ENCODE measurements around the gene VPS39.
A peak's percentile ranks its signal among the peaks of the same experiment; 100 is the strongest.

Gene VPS39

DNA sequence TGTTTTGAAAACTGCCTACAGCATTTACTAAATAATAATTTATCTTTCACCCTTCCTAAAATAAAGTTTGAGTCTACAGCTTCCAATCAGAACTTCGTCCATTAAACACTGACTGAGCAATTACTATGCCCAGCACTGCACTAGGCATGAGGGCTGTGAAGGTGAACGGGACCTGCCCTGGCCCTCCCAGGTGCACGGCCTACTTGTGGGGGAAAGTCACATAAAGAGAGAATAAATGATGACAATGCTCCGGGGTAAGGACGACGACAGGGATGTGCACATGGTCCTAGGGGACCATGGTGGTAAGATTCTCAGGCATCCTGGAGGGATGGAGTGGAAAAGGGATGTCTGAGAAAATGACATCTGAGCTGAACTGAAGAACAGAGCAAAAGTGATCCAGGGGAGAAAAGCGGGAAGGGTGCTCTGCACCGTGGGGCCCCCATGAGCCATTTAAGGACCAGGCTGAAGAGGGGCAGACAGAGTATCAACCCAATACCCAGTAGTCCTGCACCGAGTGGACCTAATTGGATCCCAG is 63.2 kb downstream of the VPS39 start:
- no peak for DNase-seq (ENCODE audit: low spot score)

DNA sequence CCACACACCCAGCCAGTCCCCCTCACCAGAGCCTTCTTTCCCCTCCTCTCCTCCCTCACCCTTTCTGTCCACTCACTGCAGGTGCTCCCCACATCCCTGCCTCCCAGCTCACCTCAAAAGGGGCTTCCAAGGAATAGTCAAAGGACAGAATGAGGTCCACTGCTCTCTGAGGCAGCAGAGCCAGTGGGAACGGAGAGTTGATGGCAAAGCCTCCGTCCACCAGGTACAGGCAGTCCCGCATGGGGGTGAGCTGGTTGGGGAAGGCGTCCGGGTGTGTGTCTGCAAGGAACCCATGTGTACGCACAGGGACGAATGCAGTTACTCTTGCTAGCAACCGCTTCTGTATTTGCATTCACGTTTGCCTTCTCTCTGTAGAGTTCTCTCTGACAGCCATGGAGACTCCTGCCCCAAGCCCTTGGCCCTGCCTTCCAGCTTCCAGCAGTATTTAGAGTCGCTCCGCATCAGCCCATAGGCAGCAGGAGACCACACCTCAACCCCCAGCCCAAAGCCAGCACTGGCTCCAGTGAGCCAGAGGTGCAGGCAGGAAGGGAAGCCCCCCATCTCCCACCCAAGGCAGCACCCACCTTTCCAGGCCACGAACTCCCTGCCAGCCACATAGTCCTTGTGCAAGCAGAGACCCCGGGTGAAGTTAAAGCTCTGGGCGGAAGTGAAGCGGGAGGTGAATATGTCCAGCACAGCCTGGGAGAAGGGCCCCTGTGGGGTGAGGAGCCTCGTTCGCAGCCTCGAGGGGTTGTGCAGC is 64.1 kb downstream of the VPS39 start:
- DNase-seq (ENCODE audit: low spot score), result no peak

DNA sequence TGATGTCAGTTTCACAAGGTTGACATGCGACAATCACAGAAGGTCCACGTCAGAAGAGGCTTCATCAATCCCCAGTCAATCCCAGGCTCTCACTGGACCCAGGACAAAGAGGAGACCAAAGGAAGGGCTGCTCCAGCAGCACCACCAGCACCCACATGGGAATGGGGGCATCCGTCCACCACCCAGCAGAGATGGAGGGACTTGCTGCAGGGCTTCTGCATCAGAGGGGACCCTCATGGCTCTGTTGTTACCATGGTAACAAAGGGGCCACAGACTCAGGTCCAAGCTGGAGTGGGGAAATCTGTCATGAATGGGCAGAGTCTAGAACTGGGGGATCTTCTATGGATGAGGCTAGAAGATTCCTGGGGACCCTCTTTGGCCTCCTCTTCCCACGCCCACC is 64.7 kb downstream of the VPS39 start:
- DNase-seq (ENCODE audit: low spot score), result no peak

DNA sequence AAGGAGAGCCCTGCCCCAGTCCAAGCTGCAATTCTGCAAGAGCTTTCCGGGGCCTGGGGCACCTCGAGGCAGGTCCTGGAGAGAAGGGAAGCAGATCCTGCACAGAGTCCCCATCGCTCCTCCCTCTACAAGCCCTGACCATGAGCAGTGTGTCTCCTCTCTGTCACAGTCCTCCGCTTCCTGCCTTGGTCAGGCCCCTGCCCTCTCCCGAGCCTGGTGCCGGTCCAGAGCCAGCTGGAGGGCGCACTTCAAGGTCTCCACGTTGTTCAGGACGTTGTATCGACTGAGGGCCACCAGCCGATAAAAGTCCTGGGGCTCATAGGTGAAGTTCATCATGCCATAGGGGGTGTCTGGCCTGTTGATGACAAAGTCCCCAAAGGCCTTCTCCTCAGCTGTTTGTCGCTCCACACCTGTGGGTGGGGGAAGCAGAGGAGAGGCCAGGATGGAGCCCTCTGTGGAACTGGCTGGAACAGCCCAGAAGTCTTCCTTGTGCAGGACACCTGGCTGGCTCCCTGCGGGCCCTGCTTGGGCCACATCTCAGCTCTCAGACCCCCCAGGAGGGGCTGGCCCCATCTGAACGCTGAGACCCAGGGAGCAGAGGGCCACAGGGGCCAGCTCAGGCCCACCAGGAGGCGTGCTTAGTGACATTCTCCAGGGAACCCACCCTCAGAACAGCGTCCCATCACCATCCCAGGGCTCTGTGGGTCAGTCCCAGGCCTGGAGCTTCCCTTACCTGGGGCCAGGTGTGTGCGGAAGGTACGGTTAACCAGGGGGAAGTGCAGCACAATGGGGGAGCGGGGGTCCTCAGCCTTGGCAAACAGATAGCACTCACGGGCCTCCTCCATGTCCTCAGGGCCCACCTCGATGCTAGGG is 66.1 kb downstream of the VPS39 start:
- no peak for DNase-seq (ENCODE audit: low spot score)

DNA sequence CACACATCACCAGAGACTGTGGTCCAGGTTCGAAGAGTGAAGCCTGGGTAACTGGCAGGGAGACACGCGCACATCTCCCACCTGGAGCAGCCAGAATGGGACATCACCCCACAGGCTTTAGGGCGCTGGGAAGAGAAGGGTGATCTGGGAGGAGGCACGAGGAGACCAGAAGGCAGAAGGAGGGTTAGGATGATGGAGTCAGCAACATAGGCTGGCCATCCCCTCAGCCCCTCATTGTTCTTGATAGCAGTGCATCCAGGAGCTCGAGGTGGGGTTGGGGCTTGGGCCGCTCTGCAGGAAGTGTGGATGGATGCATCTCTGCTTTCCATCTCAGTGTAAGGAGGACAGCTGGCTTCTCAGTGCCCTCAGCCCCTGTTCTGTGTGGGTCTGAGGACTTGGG is 66.9 kb downstream of the VPS39 start:
- DNase-seq (ENCODE audit: low spot score), result no peak

DNA sequence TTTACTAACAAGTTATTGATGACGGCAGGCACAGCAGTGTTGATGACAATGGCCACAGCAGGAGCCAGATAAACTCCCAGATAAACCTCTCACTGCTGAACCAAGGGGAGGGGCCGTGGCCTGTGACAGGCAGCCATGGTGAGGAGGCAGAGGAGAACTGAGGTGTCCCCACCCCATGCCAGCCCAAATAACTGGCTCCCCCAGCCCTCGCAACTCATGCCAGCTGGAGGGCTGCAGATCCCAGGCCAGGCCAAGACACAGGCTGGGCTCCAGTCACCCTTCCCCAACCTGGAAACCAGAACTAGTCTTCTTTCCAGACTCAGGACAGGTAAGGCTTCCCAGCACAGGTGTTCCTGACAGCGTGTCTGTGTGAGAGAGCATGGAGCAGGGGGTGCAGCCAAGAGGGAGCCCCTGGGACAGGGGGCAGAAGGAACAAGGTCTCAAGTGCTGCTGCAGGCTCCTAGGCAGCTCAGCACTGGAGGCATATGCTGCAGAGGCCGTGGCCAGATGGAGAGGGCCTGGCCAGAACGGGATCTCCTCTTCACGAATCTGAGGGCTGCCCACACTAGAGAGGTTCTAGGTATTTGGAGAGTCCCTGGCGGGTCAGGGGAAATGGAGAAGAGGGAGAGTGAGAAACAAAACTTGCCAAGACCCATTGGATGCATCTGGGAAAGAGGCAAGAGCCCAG is 67.6 kb downstream of the VPS39 start:
- no peak for DNase-seq (ENCODE audit: low spot score)

DNA sequence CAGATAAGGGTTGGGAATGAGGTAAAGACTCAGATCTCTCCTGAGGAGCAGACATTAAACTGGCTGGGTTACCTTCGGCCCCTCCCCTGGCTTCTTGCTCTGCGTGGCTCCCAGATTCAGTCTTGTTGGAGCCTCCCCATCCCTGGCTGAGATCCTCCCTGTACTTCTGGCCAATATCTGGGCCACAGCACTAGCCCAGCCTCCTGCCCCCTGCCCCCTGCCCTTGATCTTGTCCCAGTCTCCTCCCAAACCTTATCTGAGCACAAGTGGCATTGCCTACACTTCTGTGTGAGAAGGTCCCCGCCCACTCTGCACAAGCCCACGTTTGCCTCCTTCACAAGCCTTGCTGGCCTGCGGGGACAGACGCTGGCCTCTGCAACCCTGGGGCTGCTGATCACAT is 68.5 kb downstream of the VPS39 start:
- no peak for DNase-seq (ENCODE audit: low spot score)

DNA sequence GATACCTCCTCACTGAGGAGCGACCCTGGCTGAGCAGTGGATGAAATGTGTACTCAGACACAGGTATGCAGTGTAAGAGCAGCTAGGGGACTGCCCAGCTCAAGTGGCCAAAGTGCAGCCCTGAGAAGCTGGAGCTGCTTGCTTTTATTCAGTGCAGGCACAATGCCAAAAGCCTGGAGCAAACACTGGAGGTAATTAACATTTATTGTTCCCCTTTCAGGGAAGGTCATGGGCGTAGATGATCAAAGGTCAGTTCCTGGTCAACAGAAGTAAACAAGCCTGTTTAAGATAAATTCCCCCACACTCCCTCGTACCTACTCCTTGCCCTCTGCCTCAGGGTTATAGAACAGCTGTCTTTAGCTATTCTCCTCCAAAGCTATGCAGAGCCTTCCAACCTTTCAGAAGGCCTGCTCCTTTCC is 69.1 kb downstream of the VPS39 start:
- no peak for DNase-seq (ENCODE audit: low spot score)

DNA sequence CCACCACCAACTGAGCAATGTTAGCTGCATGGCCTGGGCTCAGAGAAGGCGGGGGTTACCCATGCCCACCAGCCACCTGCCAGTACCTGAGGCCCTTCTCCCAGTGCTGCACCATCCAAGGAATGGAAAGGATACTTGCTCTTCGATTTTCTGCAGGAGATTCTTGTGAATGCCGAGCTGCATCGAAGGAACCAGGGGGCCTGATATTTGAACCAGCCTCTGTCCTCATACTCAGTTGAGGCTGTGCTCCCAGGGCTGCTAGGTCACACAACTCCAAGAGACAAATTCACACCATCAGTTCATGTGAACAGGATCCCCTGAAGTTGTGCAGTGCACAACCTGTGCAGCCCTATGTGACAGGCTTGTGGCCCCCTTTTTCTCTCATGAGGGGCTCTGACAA is 69.7 kb downstream of the VPS39 start:
- DNase-seq (ENCODE audit: low spot score), result no peak

DNA sequence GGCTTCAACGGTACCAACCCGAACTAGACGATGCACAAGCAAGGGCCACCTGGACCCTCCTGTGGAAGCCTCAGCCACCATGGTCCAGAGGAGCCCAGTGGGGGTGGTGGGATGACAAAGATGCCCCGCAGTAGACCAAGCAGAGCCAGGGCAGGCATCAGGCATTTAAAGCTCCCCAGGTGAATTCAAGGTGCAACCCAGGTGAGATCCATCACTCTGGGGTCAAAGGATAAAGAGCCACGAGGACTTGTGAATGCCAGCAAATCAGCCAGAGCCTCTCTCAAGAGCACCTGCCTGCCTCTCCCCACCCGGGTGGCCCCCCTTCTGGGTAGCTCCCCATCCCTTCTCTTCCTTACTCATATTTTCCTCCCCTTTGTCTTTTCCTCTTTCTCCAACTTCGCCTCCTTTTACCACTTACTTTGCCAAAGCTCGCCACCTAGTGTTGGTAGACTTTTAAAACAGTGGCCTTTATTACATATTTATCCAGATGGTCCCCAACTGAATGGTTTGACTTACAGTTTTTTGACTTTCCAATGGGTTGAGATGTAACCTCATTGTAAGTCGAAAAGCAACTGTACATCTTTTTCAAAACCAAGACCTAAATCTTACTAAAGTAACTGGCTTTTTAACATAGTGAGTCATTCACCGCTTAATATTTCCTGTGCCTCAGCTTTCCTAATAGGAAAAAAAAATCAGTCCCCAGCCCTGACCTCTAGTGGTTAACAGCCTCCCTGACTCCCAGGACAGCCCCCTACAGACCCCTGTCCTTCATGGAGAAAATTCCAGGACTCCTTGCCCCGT is 70.4 kb downstream of the VPS39 start:
- DNase-seq (ENCODE audit: low spot score), result peak; percentile 25

DNA sequence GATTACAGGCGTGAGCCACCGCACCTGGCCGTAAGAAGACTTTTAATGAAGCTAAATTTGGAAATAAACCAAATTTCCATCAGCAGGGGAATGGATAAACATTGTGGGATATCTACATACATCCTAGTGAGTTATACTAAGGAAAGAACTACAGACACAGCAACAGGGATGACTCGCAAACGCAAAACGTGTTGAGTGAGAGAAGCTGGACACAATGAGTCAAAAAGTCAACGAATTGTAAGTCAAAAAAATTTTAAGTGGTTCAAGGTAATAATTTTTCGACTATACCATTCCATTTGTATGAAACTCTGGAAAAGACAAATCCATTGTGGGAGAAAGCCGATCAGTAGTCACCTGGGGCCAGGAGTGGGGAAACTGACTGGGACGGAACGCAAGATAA is 71.6 kb downstream of the VPS39 start:
- DNase-seq (ENCODE audit: low spot score), result no peak

DNA sequence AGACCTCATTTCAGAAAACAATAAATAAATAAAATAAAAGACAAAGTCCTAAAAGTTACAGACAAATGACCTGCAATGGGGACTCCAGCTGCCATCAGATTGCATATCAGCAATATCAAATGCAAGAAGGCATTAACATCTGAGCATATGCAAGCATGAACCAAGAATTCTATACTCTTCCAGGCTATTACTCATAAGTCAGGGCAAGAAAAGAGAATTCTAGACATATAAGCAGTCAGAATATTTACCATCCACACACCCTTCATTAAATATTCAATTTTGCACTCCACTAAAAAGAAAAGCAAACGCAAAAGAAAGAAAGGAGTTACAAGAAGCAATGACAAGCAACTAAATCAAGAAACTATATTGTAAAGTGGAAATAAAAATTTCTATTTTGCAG is 72.8 kb downstream of the VPS39 start:
- no peak for DNase-seq (ENCODE audit: low spot score)

DNA sequence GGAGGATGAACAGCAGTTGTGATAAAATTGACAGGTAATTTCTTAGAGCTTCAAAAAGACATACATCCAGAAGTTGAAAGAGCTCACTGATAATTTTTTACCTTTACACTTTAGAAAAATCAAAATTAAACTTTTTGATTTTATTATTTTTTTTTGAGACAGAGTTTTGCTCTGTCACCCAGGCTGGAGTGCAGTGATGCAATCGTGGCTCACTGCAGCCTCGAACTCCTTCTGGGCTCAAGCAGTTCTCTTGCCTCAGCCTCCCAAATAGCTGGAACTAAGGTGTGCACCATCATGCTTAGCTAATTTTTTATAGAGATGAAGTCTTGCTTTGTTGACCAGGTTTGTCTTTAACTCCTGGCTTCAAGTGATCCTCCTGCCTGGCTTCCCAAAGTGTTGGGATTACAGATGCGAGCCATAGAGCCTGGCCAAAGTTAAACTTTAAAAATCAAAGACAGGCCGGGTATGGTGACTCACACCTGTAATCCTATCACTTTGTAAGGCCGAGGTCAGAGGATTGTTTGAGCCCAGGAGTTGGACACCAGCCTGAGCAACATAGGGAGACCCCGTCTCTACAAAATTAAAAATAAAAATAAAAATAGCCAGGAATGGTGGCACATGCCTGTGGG is 73.4 kb downstream of the VPS39 start:
- no peak for DNase-seq (ENCODE audit: low spot score)

DNA sequence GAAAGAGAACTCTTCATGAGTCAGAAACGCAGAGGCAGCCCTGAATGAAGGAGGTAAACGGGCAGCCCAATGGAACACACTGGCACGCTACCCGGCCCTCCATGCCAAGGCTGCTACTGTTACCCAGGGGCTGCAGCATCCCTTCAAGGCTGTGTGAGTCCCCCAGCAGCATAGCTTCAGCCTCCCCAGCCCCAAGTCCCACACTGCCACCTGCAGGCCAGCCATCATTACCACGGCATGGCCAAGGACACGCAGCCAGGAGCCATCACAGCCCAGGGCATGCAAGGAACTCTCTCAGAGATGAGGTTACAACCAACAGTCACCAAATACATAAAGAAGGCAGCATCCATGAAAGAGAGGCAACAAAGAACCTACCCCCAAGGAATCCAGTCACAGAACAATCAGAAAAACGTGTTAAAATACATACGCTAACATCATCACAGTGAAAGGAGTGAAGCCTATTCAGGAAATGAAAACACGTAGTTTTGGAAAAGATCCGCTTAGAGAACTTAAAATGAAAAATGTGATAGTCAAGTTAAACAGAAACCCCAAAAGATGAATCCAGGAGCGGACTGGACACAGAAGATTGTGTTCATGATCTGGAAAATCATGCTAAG is 74.1 kb downstream of the VPS39 start:
- peak; percentile 13 for DNase-seq (ENCODE audit: low spot score)

DNA sequence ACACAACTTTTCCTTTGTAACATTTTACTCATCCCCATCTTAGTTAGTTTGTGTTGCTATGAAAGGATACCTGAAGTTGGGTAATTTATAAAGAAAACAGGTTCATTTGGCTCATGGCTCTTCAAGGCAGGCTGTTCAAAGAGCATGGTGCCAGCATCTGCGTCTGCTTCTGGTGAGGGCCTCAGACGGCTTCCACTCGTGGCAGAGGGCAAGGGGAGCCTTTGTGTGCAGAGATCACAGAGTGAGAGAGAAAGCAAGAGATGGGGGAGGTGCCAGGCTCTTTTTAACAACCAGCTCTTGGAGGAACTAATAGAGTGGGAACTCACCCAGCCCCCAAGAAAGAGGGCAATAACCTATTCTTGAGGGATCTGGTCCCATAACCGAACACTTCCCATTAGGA is 74.7 kb downstream of the VPS39 start:
- no peak for DNase-seq (ENCODE audit: low spot score)

DNA sequence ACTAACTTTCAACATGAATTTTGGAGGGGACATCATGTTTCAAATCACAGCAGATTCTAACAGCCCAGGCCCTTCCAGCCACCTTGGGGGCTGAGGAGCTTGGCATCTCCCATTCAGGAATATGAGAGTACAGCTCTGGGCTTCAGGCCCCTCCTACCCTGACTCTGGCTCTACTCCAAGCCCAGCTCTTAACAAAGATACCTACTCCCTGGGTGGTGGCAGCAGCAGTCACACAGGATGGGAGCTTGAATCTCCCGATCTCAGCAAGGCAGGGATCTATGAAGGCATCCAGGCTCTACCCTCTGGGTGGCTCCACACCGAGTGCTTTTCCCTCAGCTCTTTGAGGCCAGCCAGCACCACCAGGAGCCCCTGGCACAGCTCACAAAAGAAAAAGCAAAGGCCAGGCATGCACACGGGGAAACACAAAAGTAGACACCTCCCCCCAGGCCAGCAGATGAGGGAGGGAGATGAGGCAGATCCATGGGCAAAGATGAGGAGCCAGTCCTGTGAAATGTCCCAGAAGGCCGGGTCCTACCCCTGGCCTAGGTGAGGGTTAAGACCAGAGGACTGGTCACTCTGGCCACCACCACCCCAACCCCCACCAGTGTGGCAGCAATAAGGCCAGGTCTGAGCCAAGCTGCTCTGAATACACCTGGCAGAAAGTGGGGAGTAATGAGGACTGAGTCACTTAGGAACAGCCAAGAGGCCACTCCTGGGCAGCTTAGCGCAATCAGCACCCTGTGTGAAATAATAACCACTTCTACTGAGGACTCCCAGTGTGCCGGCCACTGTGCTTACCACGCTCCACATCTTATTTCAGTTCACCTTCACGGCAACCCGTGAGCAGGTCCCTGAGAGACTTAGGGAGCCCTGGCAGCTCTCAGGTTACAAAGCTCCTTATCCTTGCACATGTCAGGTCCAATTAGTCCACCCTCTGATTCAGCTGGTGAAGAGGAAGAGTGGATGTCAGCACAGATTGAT is 76.0 kb downstream of the VPS39 start:
- no peak for DNase-seq (ENCODE audit: low spot score)

DNA sequence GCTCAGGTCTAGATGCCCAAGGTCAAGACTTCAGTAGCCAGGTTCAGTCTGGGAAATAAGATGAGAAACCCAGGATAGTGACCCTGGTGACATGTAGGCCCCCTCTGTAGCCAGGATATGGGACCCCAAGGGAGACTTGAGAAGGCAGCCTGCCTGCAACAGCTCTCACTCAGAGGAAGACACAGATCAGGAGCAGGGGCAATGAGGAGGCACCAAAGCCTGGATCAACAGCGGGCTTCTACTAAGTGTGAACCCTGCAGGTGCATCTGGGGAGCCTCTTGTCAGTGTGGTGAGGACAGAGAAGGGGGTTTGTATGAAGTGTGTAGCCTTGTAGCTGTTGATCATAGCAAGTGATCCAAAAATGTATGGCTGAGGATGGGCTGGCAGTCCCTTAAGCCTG is 77.1 kb downstream of the VPS39 start:
- DNase-seq (ENCODE audit: low spot score), result no peak

DNA sequence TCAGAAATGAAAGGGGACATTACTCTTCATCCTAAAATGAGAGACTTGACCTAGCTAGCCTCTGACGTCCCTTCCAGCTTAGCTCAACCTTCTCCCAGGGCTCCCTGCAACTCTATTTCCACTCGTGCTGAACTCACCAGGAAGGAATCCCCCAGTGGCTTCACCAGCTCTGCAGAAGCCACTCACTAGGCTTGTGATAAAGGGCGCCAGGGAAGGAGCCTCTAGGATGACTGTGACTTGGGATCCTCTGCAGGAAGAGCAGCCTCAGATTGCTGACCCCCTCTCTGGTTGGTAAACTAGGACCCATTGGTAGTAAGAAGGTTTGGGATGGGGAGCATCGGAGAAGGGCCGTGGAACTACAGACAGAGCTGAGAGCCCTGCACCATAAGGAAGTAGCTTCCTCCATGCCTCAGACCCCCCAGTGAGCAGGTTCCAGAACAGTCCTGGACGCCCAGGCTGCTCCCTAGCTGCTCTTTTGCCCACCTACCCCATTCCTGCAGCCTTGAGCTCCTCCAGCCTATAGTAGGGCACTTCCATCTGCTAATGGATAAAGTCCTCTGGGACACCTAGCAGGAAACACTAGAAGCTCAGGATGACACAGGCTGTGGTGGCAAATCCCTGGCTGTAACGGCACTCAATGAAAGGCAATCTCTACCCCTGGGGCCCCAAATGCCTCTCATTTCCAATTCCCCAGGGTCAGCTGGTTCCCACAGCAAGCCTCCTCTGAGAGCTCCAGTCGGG is 77.7 kb downstream of the VPS39 start:
- no peak for DNase-seq (ENCODE audit: low spot score)

DNA sequence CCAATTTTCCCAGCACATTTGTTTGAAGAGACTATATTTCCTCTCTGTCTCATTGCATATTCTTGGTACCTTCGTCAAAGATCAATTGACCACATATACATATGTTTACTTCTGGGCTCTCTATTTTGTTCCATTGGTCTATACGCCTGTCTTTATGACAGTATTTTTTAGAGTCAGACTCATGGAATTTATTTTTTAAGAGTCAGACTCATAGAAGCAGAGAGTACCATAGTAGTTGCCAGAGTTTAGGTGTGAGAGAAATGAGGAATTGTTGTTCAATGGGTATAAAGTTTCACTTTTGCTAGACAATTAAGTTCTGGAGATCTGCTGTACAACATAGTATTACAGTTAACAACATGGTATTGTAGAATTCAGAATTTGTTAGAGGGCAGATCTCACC is 78.7 kb downstream of the VPS39 start:
- DNase-seq (ENCODE audit: low spot score), result no peak
